ENCODE results near the gene LRRN4. TPM values are rescaled to one million over a fixed set of nuclear protein-coding genes. Genes with fewer than 3 reads are reported as not detected.

The LRRN4 gene
- polyA plus RNA-seq, 2 of the 4 experiments (the other 2 are of a cell fraction) = not detected

GRCh38 chr20:6041808-6042265 is 12.0 kb downstream of the LRRN4 start:
- Histone ChIP-seq H3K4me1 (no peaks in the 10 kb centered on the region), H3K27ac (no peak overlapping the region), H3K4me2 (no peak overlapping the region), H3K4me3 (no peak overlapping the region), H3K9me3 (no peaks in the 10 kb centered on the region)
- POLR2A ChIA-PET = no interaction called here
- DNase-seq (ENCODE audit: low read depth in 1 of 2, low spot score in 1 of 2) = no peak
- 92% methylated on average over 26 of the region's 26 CpGs for WGBS (ENCODE audit: missing lambda C conversion rate)
- TF ChIP-seq EHMT2 (IDR thresholded peaks at IDR 0.05; ENCODE audit: low read depth) (no peak), FOSL2 (IDR thresholded peaks at IDR 0.05) (no peak), FOSL2 (CRISPR knock-in tag; IDR thresholded peaks at IDR 0.05) (no peak), JUNB (IDR thresholded peaks at IDR 0.05) (no peak), HOXB13 (CRISPR knock-in tag; IDR thresholded peaks at IDR 0.05; ENCODE audit: low read depth) (no peak), FOXS1 (CRISPR knock-in tag; IDR thresholded peaks at IDR 0.05) (no peak), CTCF (IDR thresholded peaks at IDR 0.05) (no peak), HEYL (CRISPR knock-in tag; IDR thresholded peaks at IDR 0.05) (no peak), RCOR1 (IDR thresholded peaks at IDR 0.05; ENCODE audit: low read depth, low read length) (no peak), ZNF302 (CRISPR knock-in tag; IDR thresholded peaks at IDR 0.05) (no peak), MAZ (IDR thresholded peaks at IDR 0.05; ENCODE audit: borderline replicate concordance, low read depth, low read length) (no peak), CEBPB (IDR thresholded peaks at IDR 0.05) (no peak), RAD21 (conservative IDR thresholded peaks at IDR 0.05 in 1 of 2, IDR thresholded peaks at IDR 0.05 in 1 of 2) (no peak)
- no peak for FAIRE-seq
- ATAC-seq = peak; percentile 15 to 16; a peak in 2 of 6 replicates
- CTCF ChIA-PET = interaction anchor here (1.0 to 1.4 kb wide), 3 partner anchors 8 to 513 kb away, joined by 3 to 4 read pairs (median 4); no protein-coding TSS in a partner anchor

GRCh38 chr20:6040958-6041807 is 12.7 kb downstream of the LRRN4 start:
- ATAC-seq = no peak; a peak in 1 of 6 replicates
- no peaks in the 10 kb centered on the region for H3K4me1 ChIP-seq
- no peak for FAIRE-seq
- no peak overlapping the region for H3K27ac ChIP-seq
- CTCF ChIA-PET = interaction anchor here (1.0 to 1.3 kb wide), 2 partner anchors 511 to 512 kb away, joined by 3 to 4 read pairs; no protein-coding TSS in a partner anchor
- no peak overlapping the region for H3K4me3 ChIP-seq
- TF ChIP-seq NPAS2 (CRISPR knock-in tag; IDR thresholded peaks at IDR 0.05; ENCODE audit: borderline replicate concordance) = no peak
- no peak for TF ChIP-seq GATA3 (IDR thresholded peaks at IDR 0.05; ENCODE audit: borderline replicate concordance)
- no peak for TF ChIP-seq ZSCAN20 (CRISPR knock-in tag; IDR thresholded peaks at IDR 0.05)
- no peak for TF ChIP-seq HES2 (IDR thresholded peaks at IDR 0.05)
- TF ChIP-seq FOSB (CRISPR knock-in tag; IDR thresholded peaks at IDR 0.05) = no peak
- no peak for TF ChIP-seq ZNF302 (CRISPR knock-in tag; IDR thresholded peaks at IDR 0.05)
- no peak for TF ChIP-seq ATOH8 (CRISPR knock-in tag; IDR thresholded peaks at IDR 0.05; ENCODE audit: low read depth)
- no peak for TF ChIP-seq ESRRA (IDR thresholded peaks at IDR 0.05; ENCODE audit: borderline replicate concordance, low read length)
- TF ChIP-seq FOSL2 (IDR thresholded peaks at IDR 0.05) = no peak
- no peak for TF ChIP-seq FOSL2 (CRISPR knock-in tag; IDR thresholded peaks at IDR 0.05)
- H3K9me3 ChIP-seq = no peaks in the 10 kb centered on the region
- no peak overlapping the region for H3K4me2 ChIP-seq
- POLR2A ChIA-PET = no interaction called here
- DNase-seq (ENCODE audit: low read depth in 1 of 2, low spot score in 1 of 2) = no peak
- WGBS (ENCODE audit: missing lambda C conversion rate) = 96% methylated on average over 62 of the region's 67 CpGs

Data from A549 (cell line).